K562 (cell line): Measurements from ENCODE around the gene BLM.
A peak's percentile ranks its signal among the peaks of the same experiment; 100 is the strongest.

Experiments used
- CEBPB ChIP-seq: fragments of 450-650 bp; IDR thresholded peaks from 2 replicates; pipeline ENCODE4 v1.6.1; 2016; ENCODE audit warnings: missing genetic modification characterization, missing compliant biosample characterization
- FOXM1 ChIP-seq, 2 experiments: fragments of 450-650 bp in 1 of 2; sonication (generic) in 1 of 2; formaldehyde crosslinking in 1 of 2; IDR thresholded peaks; 2 replicates each; pipeline versions ENCODE4 v1.6.1 to v1.9.0; 2017 to 2022; ENCODE audit warnings: low read depth in 2 of 2, mild to moderate bottlenecking in 2 of 2, missing genetic modification reagents in 1 of 2, moderate library complexity in 1 of 2
- MTA3 ChIP-seq: fragments of 450-650 bp; formaldehyde crosslinking; IDR thresholded peaks from 2 replicates; pipeline ENCODE4 v1.6.1; 2017; ENCODE audit warnings: mild to moderate bottlenecking, borderline replicate concordance
- REST ChIP-seq, 2 experiments: fragments of 450-650 bp; formaldehyde crosslinking in 1 of 2; IDR thresholded peaks; 2 replicates each; pipeline versions ENCODE4 v1.4.0 to v1.6.1; 2014 to 2020; ENCODE audit warnings: mild to moderate bottlenecking in 2 of 2, borderline replicate concordance in 1 of 2, low read depth in 1 of 2
- SPI1 ChIP-seq: IDR thresholded peaks from 2 replicates; pipeline ENCODE4 v1.6.1; 2011; ENCODE audit warnings: low read depth, low read length, control low read depth, borderline replicate concordance
- SRF ChIP-seq, 2 experiments: fragments of 250-450, 450-650 bp in 1 of 2; sonication (Bioruptor Pico) in 1 of 2; sonication (generic) in 1 of 2; formaldehyde crosslinking; IDR thresholded peaks; 2 replicates each; pipeline versions ENCODE4 v1.5.0 to v1.5.1; 2020 to 2022; ENCODE audit warnings: mild to moderate bottlenecking in 1 of 2, missing genetic modification reagents in 1 of 2
- STAT6 ChIP-seq: sonication (generic); formaldehyde crosslinking; IDR thresholded peaks from 2 replicates; pipeline ENCODE4 v1.8.1; 2023; ENCODE audit warnings: mild to moderate bottlenecking, missing genetic modification reagents
- ZNF263 ChIP-seq: sonication (generic); formaldehyde crosslinking; IDR thresholded peaks from 2 replicates; pipeline ENCODE4 v1.8.0; 2022; ENCODE audit warnings: mild to moderate bottlenecking, missing genetic modification reagents, borderline replicate concordance

GRCh38 chr15:90685591-90686434 is 31.3 kb upstream of the BLM start:
- TF ChIP-seq CEBPB (tag) = no peak
- no peak for TF ChIP-seq MTA3
- TF ChIP-seq SRF (CRISPR knock-in tag; IDR thresholded peaks at IDR 0.05) = no peak
- no peak for TF ChIP-seq FOXM1 (IDR thresholded peaks at IDR 0.05; ENCODE audit: low read depth)
- TF ChIP-seq FOXM1 (CRISPR knock-in tag; IDR thresholded peaks at IDR 0.05; ENCODE audit: low read depth) = no peak
- no peak for TF ChIP-seq ZNF263 (CRISPR knock-in tag)
- 0 out of 2 replicates have a peak, but pooled peaks have one; percentile 41 for TF ChIP-seq SPI1
- TF ChIP-seq STAT6 (CRISPR knock-in tag) = no peak
- TF ChIP-seq REST (IDR thresholded peaks at IDR 0.05; ENCODE audit: borderline replicate concordance) = no peak
- no peak for TF ChIP-seq REST (CRISPR knock-in tag; IDR thresholded peaks at IDR 0.05; ENCODE audit: low read depth)
